Activated CD8-positive, alpha-beta T cell treated with anti-CD3 and anti-CD28 coated beads for 36 hours (primary cell): ENCODE data around the gene C19orf44. TPM values are rescaled to one million over a fixed set of nuclear protein-coding genes. Genes with fewer than 3 reads are reported as not detected.
"Not testable (repeated sequence)": the region's sequence is repeated elsewhere in the genome, so short reads cannot be mapped to it uniquely, and the experiment has no call there.

Experiments used
- ATAC-seq: fragments of 200-7000 bp; cut with Tn5 transposase; one replicate; pipeline ENCODE4 v1.10.0; 2021; ENCODE audit warnings: mild to moderate bottlenecking, moderate library complexity
- CTCF ChIA-PET: fragments of 350-600 bp; sonication (Branson Sonifier 250); formaldehyde crosslinking; loops from one replicate; lab custom pipeline; 2021; ENCODE audit warnings: antibody characterized with exemption; lab: Charles Lee
- POLR2A ChIA-PET: fragments of 350-600 bp; sonication (Branson Sonifier 250); formaldehyde crosslinking; loops from one replicate; lab custom pipeline; 2021; ENCODE audit warnings: antibody characterized with exemption; lab: Charles Lee
- DNase-seq: peaks from one replicate; pipeline ENCODE4 v3.0.0-alpha.2; 2020
- H3K27ac Mint-ChIP-seq: one replicate; pipeline ENCODE4 v1.8.0; 2021; ENCODE audit warnings: mild to moderate bottlenecking, mixed read lengths
- H3K27me3 Mint-ChIP-seq: one replicate; pipeline ENCODE4 v1.8.0; 2021; ENCODE audit warnings: mixed read lengths
- H3K36me3 Mint-ChIP-seq: one replicate; pipeline ENCODE4 v1.8.0; 2021; ENCODE audit warnings: low read depth, mixed read lengths
- H3K4me1 Mint-ChIP-seq: one replicate; pipeline ENCODE4 v1.8.0; 2021; ENCODE audit warnings: low read depth, mixed read lengths
- H3K4me3 Mint-ChIP-seq: one replicate; pipeline ENCODE4 v1.8.0; 2021; ENCODE audit warnings: mild to moderate bottlenecking, moderate library complexity, mixed read lengths
- H3K9me3 Mint-ChIP-seq: one replicate; pipeline ENCODE4 v1.8.0; 2021; ENCODE audit warnings: mixed read lengths
- CTCF ChIP-seq: fragments of 200-600 bp; IDR thresholded peaks from one replicate; pipeline ENCODE4 v1.8.0; 2022; ENCODE audit warnings: antibody characterized with exemption, mild to moderate bottlenecking
- intact Hi-C: fragments of 100-400 bp; cut with micrococcal nuclease; formaldehyde crosslinking; loops from one replicate; pipeline ENCODE4 v1.10.0; 2022
- total RNA-seq, 2 experiments: library from RNA; stranded (reverse); gene quantifications; one replicate each; pipeline ENCODE4 v1.2.3, GENCODE V29; 2021

Gene C19orf44
- total RNA-seq, 2 experiments from 2014 or later = 1.9 to 2.3 TPM

DNA sequence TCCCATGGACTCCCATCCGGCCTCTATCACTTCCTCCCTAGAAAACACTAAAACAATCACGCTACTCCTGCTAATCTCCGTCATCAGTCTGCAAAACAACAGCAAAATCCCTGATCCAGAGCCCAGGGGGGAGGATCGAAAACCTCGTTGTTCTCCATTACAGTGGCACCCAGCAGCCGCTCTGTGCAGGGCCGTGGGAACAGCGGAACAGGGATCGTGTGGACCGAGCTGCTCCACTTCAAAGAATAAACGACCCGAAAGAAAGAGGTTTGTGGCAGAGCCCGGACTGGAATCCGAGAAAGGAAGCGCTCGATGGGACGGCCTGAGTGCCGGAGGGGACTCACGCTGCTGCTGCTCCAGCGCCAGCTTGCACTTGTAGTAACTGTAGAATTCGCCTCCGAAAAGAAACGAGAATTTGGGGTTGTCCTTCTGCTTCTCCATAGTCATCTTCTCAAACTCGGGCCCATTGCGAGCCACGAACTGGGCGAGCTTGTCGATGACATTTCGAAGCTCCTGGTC is 45.4 kb downstream of the C19orf44 start:
- Mint-ChIP-seq H3K4me1 (peaks cover 48% of the 10 kb centered on the region), H3K4me3 (peak overlapping the region; percentile 83)

GRCh38 chr19:16542045-16542909 is 46.1 kb downstream of the C19orf44 start, which contains the start of gene CHERP:
Gene CHERP, minus strand, starts transcription at chr19:16542437. Its CDS starts 59 bp downstream, at chr19:16542378.
- Mint-ChIP-seq H3K4me1 (peaks cover 50% of the 10 kb centered on the region), H3K9me3 (no peaks in the 10 kb centered on the region)

More for the DNA sequence above, 45.4 kb downstream of the C19orf44 start:
- ChIA-PET POLR2A (interaction anchor here (0.6 to 4.4 kb wide), 9 partner anchors 9 to 694 kb away, joined by 3 to 35 read pairs (median 3); partner anchors contain the start of gene MED26), CTCF (no interaction called here)
- TF ChIP-seq CTCF = no peak
- peaks cover 45% of the 10 kb centered on the region for H3K36me3 Mint-ChIP-seq
- intact Hi-C loops = no loop called here
- peak overlapping the region; percentile 66 for H3K27ac Mint-ChIP-seq
- ATAC-seq (no peak), DNase-seq (peak; percentile 35)
- H3K9me3 Mint-ChIP-seq = no peaks in the 10 kb centered on the region
- H3K27me3 Mint-ChIP-seq = no peaks in the 10 kb centered on the region

GRCh38 chr19:16542910-16543472 is 46.8 kb downstream of the C19orf44 start:
- Mint-ChIP-seq H3K4me3 (peak overlapping the region; percentile 83), H3K36me3 (peaks cover 37% of the 10 kb centered on the region), H3K9me3 (no peaks in the 10 kb centered on the region), H3K27ac (peak overlapping the region; percentile 92), H3K27me3 (no peaks in the 10 kb centered on the region), H3K4me1 (peaks cover 44% of the 10 kb centered on the region)
- intact Hi-C loops = no loop called here
- DNase-seq = peak; percentile 37
- ChIA-PET CTCF (interaction anchor here (0.9 to 1.5 kb wide), 3 partner anchors 47 to 101 kb away, joined by 3 to 4 read pairs (median 3); partner anchors contain the start of genes C19orf44 and CALR3), POLR2A (interaction anchor here (0.6 to 4.4 kb wide), 13 partner anchors 9 to 510 kb away, joined by 3 to 35 read pairs (median 3); partner anchors contain the start of genes MED26 and TMEM38A)
- no peak for TF ChIP-seq CTCF
- ATAC-seq = no peak

More at GRCh38 chr19:16542045-16542909, 46.1 kb downstream of the C19orf44 start, which contains the start of gene CHERP:
- ChIA-PET POLR2A (interaction anchor here (0.6 to 4.4 kb wide), 16 partner anchors 8 to 693 kb away, joined by 3 to 35 read pairs (median 3); partner anchors contain the start of genes MED26 and TMEM38A), CTCF (interaction anchor here (1.3 to 1.5 kb wide), 2 partner anchors 46 to 87 kb away, joined by 3 to 4 read pairs; partner anchors contain the start of genes C19orf44 and CALR3)
- no peak for TF ChIP-seq CTCF
- DNase-seq = peak; percentile 94
- intact Hi-C loops = no loop called here
- H3K36me3 Mint-ChIP-seq = peaks cover 44% of the 10 kb centered on the region
- ATAC-seq = peak; percentile 92
- peak within 1 kb of the TSS; percentile 83 for H3K4me3 Mint-ChIP-seq
- H3K27me3 Mint-ChIP-seq = no peaks in the 10 kb centered on the region
- peak within 1 kb of the TSS; percentile 92 for H3K27ac Mint-ChIP-seq

DNA sequence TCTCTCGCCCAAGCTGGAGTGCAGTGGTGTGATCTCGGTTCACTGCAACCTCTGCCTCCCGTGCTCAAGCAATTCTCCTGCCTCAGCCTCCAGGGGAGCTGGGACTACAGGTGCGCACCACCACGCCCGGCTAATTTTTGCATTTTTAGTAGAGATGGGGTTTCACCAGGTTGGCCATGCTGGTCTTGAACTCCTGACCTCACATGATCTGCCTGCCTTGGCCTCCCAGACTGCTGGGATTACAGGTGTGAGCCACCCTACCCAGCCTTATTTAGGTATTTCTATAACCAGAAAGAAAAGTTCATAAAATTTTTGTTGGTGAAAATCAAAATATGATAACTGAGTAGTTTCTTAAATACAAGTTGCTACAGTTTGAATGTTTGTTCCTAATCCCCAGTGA is 47.5 kb downstream of the C19orf44 start:
- intact Hi-C loops, ATAC-seq, H3K27me3 Mint-ChIP-seq, H3K9me3 Mint-ChIP-seq: not testable (repeated sequence)
- POLR2A ChIA-PET = interaction anchor here (0.6 to 4.4 kb wide), 6 partner anchors 18 to 509 kb away, joined by 3 to 35 read pairs (median 3); partner anchors contain the start of gene MED26
- peak; percentile 13 for DNase-seq
- Mint-ChIP-seq H3K27ac (peak overlapping the region; percentile 92), H3K4me3 (peak overlapping the region; percentile 83), H3K36me3 (peaks cover 29% of the 10 kb centered on the region), H3K4me1 (peaks cover 39% of the 10 kb centered on the region)
- CTCF ChIA-PET = interaction anchor here (0.7 to 1.5 kb wide), 4 partner anchors 14 to 101 kb away, joined by 3 to 4 read pairs (median 3); partner anchors contain the start of genes C19orf44 and CALR3
